ENCODE results near the gene GPX8.
A peak's percentile ranks its signal among the peaks of the same experiment; 100 is the strongest.

GPX8 gene, protein sequence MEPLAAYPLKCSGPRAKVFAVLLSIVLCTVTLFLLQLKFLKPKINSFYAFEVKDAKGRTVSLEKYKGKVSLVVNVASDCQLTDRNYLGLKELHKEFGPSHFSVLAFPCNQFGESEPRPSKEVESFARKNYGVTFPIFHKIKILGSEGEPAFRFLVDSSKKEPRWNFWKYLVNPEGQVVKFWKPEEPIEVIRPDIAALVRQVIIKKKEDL

DNA sequence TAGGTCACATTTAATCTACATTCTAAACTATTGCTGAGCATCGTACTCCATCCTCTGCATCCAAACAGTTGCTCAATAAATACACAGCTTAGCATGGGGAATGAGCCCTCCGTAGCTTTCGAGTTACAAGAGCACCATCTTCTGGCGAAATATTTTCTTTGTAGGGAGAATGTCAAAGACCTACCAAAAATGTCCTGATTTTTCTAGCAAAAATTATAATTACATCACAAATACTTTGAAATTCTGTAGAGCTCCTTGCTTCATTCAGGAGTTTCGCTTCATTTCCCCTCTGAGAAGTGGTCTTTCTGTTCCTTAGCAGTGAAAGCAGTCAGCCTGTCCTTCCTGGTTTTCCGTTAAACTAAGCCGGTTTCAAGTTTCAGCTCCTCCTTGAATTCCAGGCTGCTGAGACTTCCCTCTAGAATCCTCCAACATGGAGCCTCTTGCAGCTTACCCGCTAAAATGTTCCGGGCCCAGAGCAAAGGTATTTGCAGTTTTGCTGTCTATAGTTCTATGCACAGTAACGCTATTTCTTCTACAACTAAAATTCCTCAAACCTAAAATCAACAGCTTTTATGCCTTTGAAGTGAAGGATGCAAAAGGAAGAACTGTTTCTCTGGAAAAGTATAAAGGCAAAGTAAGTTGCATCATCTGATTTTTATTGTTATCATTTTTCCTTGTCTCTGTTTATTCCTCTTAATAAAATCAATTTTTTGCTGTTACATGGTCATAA is at the start of gene GPX8:
Gene GPX8, plus strand, starts transcription at position 409 of the 730 bp plus-strand sequence. Its CDS starts 22 bp downstream, at position 431.
- peak; percentile 2 for DNase-seq

DNA sequence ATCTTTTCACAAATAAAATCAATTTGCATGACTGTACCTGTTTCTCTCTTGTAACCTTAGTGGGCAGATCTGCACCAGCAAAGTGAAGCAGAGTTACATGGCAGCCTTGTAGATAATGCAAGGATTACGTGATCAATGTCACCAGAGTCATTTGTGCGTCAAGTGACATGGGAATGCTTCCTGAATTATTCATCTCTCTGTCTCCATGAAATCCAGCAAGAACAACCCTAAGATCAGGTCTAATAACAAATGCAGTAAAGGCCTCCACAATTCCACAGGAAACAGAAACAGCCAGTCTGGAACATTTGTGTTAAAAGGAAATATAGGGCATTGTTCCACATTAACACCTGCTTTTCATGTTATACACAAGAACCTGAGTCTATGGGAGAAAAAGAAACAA is 49.8 kb upstream of the GPX8 start:
- no peak for DNase-seq

DNA sequence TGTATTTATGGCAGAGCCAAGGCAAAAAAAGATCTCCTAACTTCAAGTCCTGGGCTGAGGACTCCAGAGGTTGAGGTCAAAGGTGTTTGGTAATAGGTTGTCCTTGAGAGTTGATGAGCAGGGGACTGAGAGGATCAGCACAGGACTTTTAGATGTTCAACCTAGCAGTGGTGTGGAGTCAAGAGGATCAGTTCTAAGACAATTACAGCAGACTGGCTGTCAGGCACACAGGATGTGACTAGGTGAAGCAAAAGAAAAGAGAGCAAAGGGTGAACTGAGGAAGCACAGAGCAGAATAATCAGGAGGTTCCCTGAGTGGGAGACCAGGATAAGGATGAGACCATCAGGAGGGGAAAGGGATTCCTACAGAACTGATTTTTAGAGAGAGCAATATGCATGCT is 46.6 kb upstream of the GPX8 start:
- DNase-seq = no peak

DNA sequence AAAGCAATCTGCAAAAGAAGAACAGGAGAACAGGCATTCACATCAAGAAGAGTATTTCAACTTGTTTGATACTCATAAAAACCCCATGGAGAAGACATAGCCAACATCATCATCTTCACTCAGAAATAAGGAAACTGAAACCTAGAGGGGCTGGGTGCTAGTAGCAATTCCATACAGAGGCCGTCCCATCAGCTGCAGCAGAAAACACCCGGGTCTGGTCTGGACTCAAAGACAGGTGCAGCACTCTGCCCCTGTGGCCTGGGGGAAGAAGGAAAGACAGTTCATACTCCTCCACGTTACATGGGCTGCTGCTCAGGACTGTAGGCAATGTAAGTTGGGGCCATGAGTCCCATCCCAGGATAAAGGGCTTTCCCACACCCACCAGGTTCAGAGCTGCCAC is 45.9 kb upstream of the GPX8 start:
- DNase-seq = no peak

DNA sequence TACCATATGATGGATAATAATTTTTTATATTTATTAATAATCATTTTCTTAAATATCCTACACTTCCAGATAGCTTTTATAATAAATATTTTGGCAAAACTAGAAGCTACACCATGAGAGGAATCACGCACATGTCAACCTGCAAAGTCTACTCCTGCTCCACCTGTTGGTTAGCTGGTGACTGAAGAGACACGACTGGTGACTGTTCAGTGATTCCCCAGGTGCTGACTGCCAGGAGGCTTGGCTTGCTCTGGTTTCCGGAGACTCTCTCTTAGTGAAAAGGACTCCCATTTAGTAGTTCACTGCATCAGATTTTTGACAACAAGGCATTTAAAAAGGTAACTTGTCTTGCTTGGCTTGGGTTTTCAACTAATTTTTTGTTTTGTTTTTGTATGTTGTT is 36.6 kb upstream of the GPX8 start:
- no peak for DNase-seq

DNA sequence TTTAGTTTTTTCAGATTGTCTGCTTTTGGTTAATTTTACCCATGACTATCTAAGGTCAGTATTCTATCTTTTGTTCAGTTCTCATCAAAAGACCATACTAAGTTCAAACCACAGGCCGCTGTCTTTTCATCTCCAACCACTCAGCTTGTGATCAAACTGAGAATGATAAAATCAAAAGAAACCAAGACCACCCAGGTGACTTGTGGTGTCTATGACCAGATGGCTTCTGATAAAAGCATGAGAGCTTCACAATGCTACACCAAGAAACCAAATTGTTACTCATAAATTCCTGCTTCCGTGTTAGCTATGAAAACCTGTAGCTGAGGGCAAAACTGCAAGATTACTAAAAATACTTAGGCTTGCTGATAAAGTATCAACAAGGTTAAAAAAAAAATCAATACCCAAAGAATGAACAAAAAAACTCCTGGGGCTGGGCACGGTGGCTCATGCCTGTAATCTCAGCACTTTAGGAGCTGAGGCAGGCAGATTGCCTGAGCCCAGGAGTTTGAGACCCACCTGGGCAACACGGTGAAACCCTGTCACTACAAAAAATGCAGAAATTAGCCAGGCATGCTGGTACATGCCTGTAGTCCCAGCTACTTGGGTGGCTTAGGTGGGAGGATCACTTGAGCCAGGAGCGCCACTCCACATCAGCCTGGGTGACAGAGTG is 25.8 kb upstream of the GPX8 start:
- DNase-seq = no peak

DNA sequence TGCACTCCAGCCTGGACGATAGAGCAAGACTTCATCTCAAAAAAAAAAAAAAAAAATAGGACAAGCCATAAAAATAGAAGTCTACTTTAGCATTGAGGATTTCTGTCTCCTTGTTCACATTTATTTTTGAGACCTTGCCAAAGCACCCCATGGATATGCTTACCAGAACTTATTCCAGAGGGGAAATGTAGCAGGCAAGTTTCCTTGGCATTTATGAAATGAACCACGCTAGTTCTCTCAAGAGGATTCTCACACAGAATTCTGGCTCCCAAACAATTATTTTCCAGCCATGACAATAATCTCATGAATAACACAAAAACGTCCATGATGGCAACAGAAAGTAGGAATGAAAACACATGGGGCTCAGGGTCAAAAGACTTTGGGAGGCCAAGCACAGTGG is 23.4 kb upstream of the GPX8 start:
- DNase-seq = no peak

DNA sequence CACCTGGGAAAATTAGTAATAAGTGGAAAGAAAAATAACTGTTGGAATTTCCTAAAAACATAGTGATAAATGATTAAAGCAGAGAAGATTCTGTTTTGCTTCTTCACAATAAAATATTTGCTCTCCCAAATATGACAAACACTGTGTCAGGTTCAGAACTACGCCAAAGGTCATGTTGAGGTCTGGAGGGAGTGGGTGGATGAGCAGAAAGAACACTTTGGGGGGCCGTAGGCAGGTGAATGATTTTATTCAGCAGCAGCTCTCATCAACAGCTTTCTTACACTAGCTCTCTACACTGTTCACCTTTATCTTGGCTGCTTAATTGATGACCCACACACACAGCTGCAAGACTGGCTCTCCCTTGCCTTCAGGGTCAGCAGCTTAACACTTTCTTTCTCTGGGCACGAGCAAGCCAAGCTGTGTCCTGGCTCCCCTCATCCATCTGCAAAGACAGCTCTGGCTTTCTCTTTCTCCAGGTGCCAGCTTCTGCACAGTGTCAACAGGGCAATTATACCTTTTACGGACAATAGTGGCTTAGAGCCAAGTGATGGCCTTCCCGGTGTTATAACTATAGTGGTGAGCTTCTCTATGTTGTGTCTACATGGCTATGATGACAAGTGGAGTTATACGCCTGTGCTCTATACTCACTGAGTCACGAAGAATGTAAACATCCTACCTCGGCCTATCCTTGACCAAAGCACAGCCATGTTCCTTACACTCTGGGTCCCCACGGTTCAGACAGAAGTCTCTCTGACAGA is 18.9 kb upstream of the GPX8 start:
- peak; percentile 48 for DNase-seq

DNA sequence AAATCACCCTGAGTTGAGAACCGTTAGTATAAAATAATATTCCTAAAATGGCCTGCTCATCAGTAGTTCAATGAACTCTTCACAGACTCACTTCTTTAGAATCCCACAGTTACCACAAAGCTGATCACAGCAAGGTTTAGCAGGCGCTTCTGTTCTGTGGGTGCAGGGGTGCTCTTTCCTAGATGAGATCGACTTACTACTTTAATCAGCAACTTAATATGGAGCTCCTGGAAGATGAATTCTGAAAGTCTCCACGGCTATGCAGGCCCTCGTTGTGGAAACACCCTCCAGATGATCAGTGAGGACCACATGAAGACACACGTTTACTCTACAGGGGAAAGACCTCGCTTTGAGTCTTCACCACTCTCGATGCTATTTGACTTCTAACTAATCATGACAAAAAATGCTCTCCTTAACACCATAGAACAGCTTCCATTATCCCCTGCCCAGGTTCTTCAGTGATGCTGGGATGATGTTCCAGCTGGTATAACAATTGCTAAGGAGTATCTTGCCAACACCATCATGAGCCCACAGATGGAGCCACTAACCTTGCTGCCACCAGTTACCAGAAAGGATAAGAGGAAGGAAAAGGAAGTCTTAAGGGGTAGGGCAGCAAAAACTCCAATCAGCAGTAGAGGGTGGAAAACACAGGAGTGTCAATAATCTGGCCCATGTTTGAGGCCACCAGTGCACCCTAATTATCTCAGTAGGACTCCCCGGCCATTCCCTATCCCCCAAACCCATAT is 17.9 kb upstream of the GPX8 start:
- no peak for DNase-seq

DNA sequence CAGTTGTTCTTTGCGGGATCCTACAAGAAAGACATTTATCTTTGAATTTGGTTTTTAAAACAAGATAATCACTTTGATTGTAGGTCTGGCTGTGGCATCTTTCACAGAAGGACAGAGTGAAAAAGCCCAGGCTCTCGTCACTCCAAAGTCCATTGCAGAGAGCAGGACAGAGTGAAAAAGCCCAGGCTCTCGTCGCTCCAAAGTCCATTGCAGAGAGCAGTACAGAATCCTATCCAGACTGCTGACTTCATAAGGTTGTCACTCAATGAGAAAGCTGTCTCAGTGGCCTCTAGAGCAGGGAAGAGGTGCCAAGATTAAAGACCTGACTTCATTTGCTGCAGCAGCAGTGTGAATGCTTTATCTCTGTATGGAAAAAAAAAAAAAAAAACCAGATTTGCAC is 16.3 kb upstream of the GPX8 start:
- DNase-seq = no peak

DNA sequence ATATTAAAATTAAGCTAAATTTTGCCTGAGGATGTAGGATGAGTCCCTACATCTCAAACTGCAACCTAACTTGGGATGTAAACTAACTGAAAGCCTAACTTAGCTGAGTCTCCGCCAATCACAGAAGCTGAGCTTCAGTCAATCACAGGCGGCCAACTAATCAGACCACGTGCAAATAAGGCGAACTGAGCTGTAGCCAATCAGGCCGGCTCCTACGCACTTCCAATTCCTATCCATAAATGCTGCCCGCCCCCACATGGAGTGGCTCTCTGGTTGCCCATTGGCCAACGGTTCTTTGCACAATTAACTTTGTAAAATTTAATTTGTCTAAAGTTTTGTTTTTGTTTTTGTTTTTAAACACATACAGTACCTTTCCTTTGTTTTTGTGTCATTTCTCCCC is 13.9 kb upstream of the GPX8 start:
- no peak for DNase-seq

DNA sequence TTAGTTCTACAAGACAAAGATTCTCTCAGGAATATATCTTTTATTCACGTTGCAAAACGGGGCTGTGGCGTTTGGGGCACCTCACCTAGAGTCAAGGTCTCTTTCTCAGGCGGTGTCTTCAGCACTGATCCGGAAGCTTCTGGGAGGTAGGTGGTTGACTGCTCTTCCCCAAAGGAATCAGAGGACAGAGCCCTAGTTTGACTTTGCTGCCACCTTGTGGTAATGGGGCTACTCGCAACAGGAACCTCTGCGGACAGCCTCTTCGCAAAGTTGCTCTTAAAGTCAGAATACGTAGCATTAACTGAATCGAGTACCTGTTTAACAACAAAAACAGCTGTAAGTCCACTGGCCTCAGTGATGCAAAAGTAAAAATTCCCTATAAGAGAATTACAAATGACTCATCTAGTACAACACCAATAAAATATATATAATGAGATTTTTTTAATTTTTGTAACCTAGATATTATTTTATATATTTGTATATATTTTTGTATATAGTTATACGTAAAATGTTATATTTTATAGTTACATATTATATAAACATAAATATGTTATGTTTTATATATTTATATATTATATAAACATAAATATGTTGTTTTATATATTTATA is 13.3 kb upstream of the GPX8 start:
- DNase-seq = peak; percentile 87

DNA sequence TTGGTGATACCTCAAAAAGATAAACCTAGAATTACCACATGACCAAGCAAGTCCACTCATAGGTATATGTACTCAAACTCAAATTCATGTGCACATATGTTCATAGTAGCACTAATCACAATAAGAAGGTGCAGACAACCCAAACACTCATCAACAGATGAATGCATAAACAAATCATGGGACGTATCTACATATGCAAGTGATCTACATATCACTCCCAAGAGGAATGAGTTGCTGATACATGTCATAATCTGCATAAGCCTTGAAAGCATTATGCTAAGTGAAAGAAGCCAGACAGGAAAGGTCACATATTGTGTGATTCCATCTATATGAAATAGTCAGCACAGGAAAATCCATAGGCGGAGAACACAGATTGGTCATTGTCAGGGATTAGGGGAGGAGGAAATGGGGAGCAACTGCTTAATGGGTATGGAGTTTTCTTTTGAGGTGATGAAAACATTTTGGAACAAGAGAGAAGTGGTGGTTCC is 10.6 kb upstream of the GPX8 start:
- no peak for DNase-seq

DNA sequence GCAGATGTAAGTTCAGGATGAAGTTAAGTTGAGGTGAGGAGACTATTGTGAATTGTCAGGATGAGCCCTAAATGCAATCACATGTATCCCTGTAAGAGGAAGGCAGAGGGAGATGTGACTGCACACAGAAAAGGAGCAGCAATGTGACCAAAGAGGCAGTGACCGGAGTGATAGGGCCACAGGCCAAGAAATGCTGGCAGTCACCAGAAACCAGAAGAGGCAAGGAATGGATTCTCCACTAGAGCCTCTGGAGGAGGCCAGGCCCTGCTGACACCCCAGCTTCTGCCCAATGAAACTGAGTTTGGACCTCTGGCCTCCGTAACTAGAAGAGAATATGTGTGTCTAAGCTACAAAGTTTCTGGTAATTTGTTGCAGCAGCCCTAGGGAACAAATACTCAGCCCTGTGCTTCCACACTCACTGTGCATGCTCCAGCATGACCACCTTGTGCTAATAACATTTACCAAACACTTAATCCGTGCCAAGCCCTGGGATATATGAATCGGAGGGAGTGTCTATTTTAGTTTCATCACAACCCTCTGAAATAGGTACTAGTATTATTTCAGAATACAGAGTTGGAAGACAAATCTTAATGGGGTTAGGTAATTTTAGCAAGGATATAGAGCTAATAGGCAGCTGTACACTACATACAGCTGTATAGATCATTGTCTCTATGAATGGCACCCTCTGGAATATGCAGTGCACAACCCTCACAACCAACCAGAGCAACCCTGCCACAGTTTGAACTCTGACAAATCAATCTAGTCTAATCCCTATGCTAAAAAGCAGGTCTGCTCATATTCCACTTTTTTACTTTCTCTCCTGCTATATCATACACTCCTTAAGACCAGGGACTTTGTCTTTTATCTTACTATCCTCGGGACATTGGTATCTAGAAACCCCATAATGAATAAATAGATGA is 7.8 kb upstream of the GPX8 start:
- DNase-seq = no peak

DNA sequence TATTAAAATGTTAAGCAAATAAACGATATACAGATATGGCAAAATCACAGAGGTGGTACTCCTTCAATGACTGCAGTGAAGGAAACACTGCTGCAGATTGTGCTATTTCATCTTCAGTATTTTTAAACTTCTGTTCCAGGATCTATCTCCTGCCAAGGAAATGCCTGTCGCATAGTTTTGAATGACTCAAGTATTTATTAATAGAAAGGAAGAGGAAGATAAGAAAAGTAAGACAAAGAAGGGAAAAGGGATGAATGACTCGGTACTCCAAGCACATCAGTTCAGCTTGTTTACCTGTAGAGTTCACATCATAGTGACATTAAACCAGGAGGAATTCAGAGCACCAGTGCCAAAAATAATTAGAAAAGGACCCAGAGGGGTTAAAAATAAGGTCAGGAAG is 5.1 kb upstream of the GPX8 start:
- no peak for DNase-seq

DNA sequence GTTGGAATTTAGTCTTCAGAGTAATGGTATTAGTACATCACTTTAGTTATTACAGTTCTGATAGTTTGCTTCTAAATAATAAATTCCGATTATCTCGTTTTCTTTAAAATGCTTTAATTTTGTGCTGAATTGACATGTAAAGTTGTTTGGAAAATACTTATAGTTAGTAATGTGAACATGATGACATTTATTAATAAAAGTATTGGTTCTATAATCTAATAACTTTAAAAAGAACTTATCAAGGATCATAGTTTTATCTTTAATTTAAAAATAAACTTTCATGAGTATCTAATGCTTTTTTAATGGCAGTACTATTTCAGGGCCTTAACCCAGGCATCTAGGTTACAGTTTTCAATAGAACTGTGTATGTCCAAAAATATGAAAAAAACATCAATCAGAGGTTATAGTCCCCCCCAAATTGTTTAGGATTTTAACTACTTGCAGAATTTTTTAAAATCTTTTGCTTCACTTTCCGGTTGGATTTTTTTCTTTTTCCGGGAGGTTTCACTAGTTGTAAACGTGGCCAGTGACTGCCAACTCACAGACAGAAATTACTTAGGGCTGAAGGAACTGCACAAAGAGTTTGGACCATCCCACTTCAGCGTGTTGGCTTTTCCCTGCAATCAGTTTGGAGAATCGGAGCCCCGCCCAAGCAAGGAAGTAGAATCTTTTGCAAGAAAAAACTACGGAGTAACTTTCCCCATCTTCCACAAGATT is 680 bp downstream of the GPX8 start:
- DNase-seq = no peak

DNA sequence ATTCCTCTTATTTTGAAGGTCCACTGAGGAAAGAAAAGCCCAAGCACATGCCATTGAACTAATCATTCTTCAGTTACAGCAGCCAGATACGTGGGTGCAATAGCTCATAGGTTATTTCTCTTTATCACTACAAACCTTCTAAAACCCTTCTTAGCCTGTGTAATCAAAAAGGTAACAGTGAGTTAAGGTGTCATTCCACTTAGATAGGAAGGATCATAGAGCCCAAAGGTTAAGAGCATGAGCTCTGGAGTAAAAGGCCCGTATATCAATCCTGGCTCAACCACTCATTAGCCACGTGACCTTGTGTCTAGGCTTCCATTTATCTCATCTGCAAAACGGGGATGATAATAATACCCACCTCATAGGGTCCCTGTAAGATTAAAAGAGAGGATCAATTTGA is 2.7 kb downstream of the GPX8 start:
- no peak for DNase-seq

DNA sequence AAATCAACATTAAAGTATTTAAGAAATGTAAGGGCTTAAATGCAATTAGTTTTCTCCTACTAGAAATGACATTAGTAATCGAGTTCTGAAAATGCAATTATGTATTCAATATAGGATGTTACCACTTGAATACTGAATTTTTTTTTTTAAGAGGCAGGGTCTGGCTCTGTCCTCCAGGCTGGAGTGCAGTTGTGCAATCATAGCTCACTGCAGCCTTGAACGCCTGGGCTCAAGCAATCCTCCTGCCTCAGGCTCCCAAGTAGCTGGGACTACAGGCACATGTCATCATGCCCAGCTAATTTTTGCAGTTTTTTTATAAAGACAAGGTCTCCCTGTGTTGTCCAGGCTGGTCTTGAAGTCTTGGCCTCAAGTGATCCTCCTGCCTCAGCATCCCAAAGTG is 11.5 kb downstream of the GPX8 start:
- DNase-seq = no peak

DNA sequence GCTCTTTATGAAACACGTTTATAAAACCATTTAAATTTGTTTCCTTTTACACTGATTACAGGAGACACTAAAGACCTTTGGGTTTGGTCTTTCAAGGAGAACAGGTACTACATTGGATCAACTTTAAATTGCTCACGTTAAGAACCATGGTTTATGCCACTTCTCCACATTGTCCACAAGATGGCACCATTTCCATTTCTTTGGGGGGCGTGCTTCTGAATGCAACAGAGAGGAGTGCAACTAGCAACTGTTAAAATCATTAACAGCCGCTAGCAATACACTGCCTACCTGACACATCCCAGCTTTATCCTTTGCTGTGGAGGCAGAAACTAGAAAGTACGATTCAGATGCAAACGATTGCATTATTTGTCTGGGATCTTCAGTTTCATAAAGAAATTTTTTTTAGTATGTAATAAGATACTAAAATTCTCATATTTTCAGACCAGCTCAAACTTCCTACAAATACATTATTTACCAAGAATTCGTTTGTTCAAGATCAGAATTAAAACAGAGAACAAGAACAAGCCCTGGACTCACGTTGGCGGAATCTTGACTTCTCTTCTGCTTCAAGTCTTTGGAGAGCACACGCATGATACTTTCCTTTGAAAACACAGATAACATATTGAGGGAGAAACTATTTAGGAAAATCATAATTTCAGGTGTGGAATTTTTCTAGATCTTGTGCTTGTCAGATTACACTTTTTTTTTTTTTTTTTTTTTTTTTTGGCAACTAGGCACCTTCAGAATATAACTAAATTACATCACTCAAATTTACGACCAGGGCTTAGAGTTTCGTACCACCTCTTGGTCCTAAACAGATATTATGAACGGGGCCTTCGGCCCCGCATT is 12.3 kb downstream of the GPX8 start:
- DNase-seq = peak; percentile 89
